HCT116 (cell line): ENCODE measurements around the gene CMIP. TPM values are rescaled to one million over a fixed set of nuclear protein-coding genes. Genes with fewer than 3 reads are reported as not detected.

Source experiments
- ATAC-seq: fragments of 200-7000 bp; cut with Tn5 transposase; 2 replicates; pipeline ENCODE4 v1.9.1; 2020; ENCODE audit warnings: mild to moderate bottlenecking, moderate library complexity
- BruUV-seq: library from RNA; stranded (reverse); fragments of 400-500 nt; replicated peaks from 2 replicates; lab custom pipeline; 2021; lab: Mats Ljungman, UMichigan
- CTCF ChIA-PET: fragments of 300-600 bp; sonication (Branson Sonifier 250); formaldehyde crosslinking; loops from one replicate; lab custom pipeline; 2021; ENCODE audit warnings: antibody characterized with exemption; lab: Charles Lee
- POLR2A ChIA-PET: fragments of 300-600, 350-600 bp; sonication (Branson Sonifier 250); formaldehyde crosslinking; loops from one replicate; lab custom pipeline; 2021; ENCODE audit warnings: antibody characterized with exemption; lab: Charles Lee
- RAD21 ChIA-PET, 2 experiments: fragments of 300-600 bp; sonication (Branson Sonifier 250); formaldehyde crosslinking; loops; one replicate each; lab custom pipeline; 2023; ENCODE audit warnings: low total read pairs in 2 of 2; ENCODE audit not compliant: uncharacterized antibody in 2 of 2, unreplicated experiment in 2 of 2, low non-redundant PET in 1 of 2; lab: Charles Lee
- DNase-seq: peaks from one replicate; pipeline ENCODE4 v3.0.0-alpha.2; 2010; ENCODE audit warnings: low read depth, low spot score
- H2AFZ ChIP-seq: fragments of 200-600 bp; shearing (Covaris generic), sonication (generic); 2 replicates; pipeline ENCODE4 v1.6.1; 2017; ENCODE audit warnings: low read depth, mixed run types, mixed read lengths, antibody characterized with exemption, low read length; ENCODE audit not compliant: poor library complexity, severe bottlenecking
- H3K27ac ChIP-seq: 2 replicates; pipeline ENCODE4 v1.5.1; 2012; ENCODE audit warnings: low read depth, low read length
- H3K27me3 ChIP-seq: fragments of 200-600 bp; sonication (generic); 2 replicates; pipeline ENCODE4 v1.6.1; 2016; ENCODE audit warnings: mixed run types, low read length, mixed read lengths; ENCODE audit not compliant: insufficient read depth
- H3K36me3 ChIP-seq, 2 experiments: fragments of 200-500 bp in 1 of 2; fragments of 200-600 bp in 1 of 2; sonication (Bioruptor generic) in 1 of 2; sonication (generic) in 1 of 2; 2 replicates each; pipeline versions ENCODE4 v1.5.1 to v1.6.1; 2014 to 2016; ENCODE audit warnings: low read length in 2 of 2, inconsistent platforms in 1 of 2, mixed read lengths in 1 of 2, mixed run types in 1 of 2; ENCODE audit not compliant: insufficient read depth in 2 of 2, control insufficient read depth in 1 of 2
- H3K4me1 ChIP-seq, 2 experiments: fragments of 200-600 bp in 1 of 2; sonication (generic) in 1 of 2; 2 replicates each; pipeline versions ENCODE4 v1.5.1 to v1.6.1; 2012 to 2017; ENCODE audit warnings: low read length in 2 of 2, inconsistent platforms in 1 of 2, mild to moderate bottlenecking in 1 of 2, mixed read lengths in 1 of 2, mixed run types in 1 of 2, moderate library complexity in 1 of 2; ENCODE audit not compliant: insufficient read depth in 2 of 2, control insufficient read depth in 1 of 2
- H3K4me2 ChIP-seq: fragments of 200-600 bp; sonication (generic); 2 replicates; pipeline ENCODE4 v1.6.1; 2017; ENCODE audit warnings: mixed run types, low read length, mixed read lengths
- H3K4me3 ChIP-seq, 2 experiments: fragments of 200-600 bp in 1 of 2; sonication (generic) in 1 of 2; replicated peaks in 1 of 2; 2 replicates each; pipeline ENCODE4 v1.5.1; 2011 to 2016; ENCODE audit warnings: low read length in 2 of 2, control low read depth in 1 of 2, low read depth in 1 of 2, mild to moderate bottlenecking in 1 of 2, mixed read lengths in 1 of 2, mixed run types in 1 of 2
- H3K79me2 ChIP-seq: fragments of 200-600 bp; sonication (generic); 2 replicates; pipeline ENCODE4 v1.6.1; 2017; ENCODE audit warnings: mild to moderate bottlenecking, mixed run types, low read length, moderate library complexity, mixed read lengths; ENCODE audit not compliant: insufficient read depth
- H3K9ac ChIP-seq: fragments of 200-600 bp; sonication (generic); 2 replicates; pipeline ENCODE4 v1.6.1; 2016; ENCODE audit warnings: low read length, mixed read lengths
- H3K9me2 ChIP-seq: fragments of 200-600 bp; sonication (generic), shearing (Covaris generic); 2 replicates; pipeline ENCODE4 v1.6.1; 2017; ENCODE audit warnings: mixed run types, mild to moderate bottlenecking, moderate library complexity; ENCODE audit not compliant: insufficient read depth
- H3K9me3 ChIP-seq, 2 experiments: fragments of 200-500 bp in 1 of 2; fragments of 200-600 bp in 1 of 2; sonication (Bioruptor generic) in 1 of 2; sonication (generic) in 1 of 2; 2 replicates each; pipeline ENCODE4 v1.6.1; 2014 to 2017; ENCODE audit warnings: low read length in 2 of 2, mixed read lengths in 2 of 2, inconsistent platforms in 1 of 2, low read depth in 1 of 2, mild to moderate bottlenecking in 1 of 2, mixed run types in 1 of 2, moderate library complexity in 1 of 2; ENCODE audit not compliant: control insufficient read depth in 1 of 2, insufficient read depth in 1 of 2
- H4K20me1 ChIP-seq: fragments of 200-600 bp; sonication (generic), shearing (Covaris generic); 2 replicates; pipeline ENCODE4 v1.6.1; 2017; ENCODE audit warnings: mixed run types, mild to moderate bottlenecking, moderate library complexity; ENCODE audit not compliant: insufficient read depth
- ELF1 ChIP-seq: IDR thresholded peaks from 2 replicates; pipeline ENCODE4 v1.6.1; 2012; ENCODE audit warnings: low read depth, borderline replicate concordance
- FOSL1 ChIP-seq: IDR thresholded peaks from 2 replicates; pipeline ENCODE4 v1.6.1; 2012; ENCODE audit warnings: low read depth
- SP1 ChIP-seq: IDR thresholded peaks from 2 replicates; pipeline ENCODE4 v1.6.1; 2012; ENCODE audit warnings: low read depth
- SRF ChIP-seq: IDR thresholded peaks from 2 replicates; pipeline ENCODE4 v1.6.1; 2012; ENCODE audit warnings: low read depth
- TCF7L2 ChIP-seq: IDR thresholded peaks from 2 replicates; pipeline ENCODE4 v1.7.0; 2011; ENCODE audit warnings: borderline replicate concordance, inconsistent platforms; ENCODE audit not compliant: insufficient read depth, insufficient read length; ENCODE audit errors: extremely low read depth
- ZFX ChIP-seq: fragments of 450-650 bp; IDR thresholded peaks from 2 replicates; pipeline ENCODE4 v1.6.1; 2017
- intact Hi-C: fragments of 100-400 bp; cut with micrococcal nuclease; formaldehyde crosslinking; loops from 2 replicates; pipeline ENCODE4 v1.10.0; 2022
- total RNA-seq: library from RNA; stranded (reverse); gene quantifications from one replicate; pipeline ENCODE4 v1.2.1, GENCODE V29; 2021; ENCODE audit not compliant: unreplicated experiment
- TF ChIP-seq, protein P1 (sequence below): IDR thresholded peaks from 2 replicates; pipeline ENCODE4 v1.6.1; 2011; ENCODE audit warnings: mild to moderate bottlenecking, low read length, moderate library complexity; ENCODE audit not compliant: insufficient replicate concordance; ENCODE audit errors: extremely low read depth
- TF ChIP-seq, protein P2 (sequence below): IDR thresholded peaks from 2 replicates; pipeline ENCODE4 v1.6.1; 2012

CMIP gene
- total RNA-seq, 1 experiment from 2014 or later, result 64.6 TPM

DNA sequence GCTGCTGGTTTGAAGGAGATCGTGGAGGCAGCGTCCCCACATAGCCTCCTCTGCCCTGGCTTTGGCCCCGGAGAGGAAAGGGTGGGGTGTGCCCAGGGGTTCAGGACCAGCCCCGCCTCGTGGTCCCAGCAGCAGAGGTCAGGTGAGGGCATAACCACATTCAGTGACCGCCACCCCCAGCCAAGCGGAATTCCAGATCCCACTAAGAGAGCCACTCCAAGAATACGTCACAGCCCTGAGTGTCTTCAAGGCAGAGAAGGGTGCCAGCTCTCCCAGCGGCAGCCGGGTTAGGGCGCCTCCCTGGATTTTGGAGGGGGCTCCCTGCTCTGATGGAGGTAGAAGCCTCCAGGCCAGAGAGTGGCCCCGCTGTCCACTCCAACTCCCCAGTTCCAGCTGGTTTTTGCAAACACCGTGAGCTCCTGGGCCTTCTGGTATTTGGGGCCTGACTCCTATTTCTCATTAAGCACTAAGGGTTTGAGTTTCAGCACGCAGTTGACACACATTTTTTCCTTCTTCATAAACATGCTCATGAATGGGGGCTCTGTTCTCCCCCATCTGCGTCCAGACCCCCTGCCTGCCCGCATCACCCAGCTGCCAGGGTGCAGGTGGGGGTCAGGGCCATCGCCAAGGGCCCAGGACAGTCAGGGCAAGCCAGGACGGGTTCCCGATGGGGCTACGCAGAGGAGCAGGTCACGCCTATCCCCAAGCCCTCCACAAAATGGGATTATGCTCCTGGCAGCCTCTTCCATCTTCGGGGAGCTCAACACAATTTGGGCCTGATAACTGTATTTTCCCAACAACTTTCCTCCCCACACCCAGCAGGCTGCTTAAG is 236.1 kb downstream of the CMIP start:
- Histone ChIP-seq H3K9me3 (no peaks in the 10 kb centered on the region), H3K9ac (no peak overlapping the region), H3K4me3 (no peak overlapping the region), H3K27ac (no peak overlapping the region; the same call in 1 of the 2 replicates), H3K79me2 (peaks cover 9% of the 10 kb centered on the region; the same call in 1 of the 2 replicates), H3K36me3 (peaks cover 2 to 21% of the 10 kb centered on the region in 2 experiments; a peak in 2 of 4 replicates), H3K9me2 (no peaks in the 10 kb centered on the region), H4K20me1 (no peaks in the 10 kb centered on the region), H3K4me2 (no peak overlapping the region), H3K27me3 (no peaks in the 10 kb centered on the region), H3K4me1 (no peaks in the 10 kb centered on the region), H2AFZ (no peak overlapping the region)
- no peak for ATAC-seq
- ChIA-PET POLR2A (no interaction called here), RAD21 (no interaction called here), CTCF (no interaction called here)
- intact Hi-C loops, result no loop called here
- TF ChIP-seq, protein P1, sequence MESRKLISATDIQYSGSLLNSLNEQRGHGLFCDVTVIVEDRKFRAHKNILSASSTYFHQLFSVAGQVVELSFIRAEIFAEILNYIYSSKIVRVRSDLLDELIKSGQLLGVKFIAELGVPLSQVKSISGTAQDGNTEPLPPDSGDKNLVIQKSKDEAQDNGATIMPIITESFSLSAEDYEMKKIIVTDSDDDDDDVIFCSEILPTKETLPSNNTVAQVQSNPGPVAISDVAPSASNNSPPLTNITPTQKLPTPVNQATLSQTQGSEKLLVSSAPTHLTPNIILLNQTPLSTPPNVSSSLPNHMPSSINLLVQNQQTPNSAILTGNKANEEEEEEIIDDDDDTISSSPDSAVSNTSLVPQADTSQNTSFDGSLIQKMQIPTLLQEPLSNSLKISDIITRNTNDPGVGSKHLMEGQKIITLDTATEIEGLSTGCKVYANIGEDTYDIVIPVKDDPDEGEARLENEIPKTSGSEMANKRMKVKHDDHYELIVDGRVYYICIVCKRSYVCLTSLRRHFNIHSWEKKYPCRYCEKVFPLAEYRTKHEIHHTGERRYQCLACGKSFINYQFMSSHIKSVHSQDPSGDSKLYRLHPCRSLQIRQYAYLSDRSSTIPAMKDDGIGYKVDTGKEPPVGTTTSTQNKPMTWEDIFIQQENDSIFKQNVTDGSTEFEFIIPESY, result no peak
- TF ChIP-seq SRF (no peak), ELF1 (no peak)
- no peak for DNase-seq
- BruUV-seq, result TSS peak; percentile 29

DNA sequence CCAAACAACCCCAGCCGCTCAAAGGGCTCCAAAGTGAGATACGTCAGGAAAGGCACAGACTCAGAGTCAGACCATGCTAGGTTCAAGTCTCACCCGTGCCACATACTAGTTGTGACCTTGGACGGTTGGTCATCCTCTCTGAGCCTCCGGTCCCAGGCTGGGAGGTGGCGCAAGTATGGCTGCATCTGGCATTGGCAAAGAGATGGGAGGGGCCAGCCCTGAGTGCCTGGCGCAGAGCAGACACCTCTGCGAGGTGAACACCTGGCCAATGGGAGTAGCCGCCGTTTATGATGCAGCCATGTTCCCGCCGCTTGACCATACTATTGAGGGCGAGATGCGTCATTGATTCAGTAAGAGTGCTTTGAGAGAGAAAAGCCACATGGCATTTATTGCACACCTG is 236.7 kb downstream of the CMIP start:
- intact Hi-C loops, result no loop called here
- Histone ChIP-seq H2AFZ (no peak overlapping the region), H3K4me3 (no peak overlapping the region), H3K9ac (no peak overlapping the region), H3K27ac (no peak overlapping the region), H3K27me3 (no peaks in the 10 kb centered on the region), H3K4me1 (no peaks in the 10 kb centered on the region), H3K79me2 (peaks cover 12% of the 10 kb centered on the region; the same call in 1 of the 2 replicates), H4K20me1 (no peaks in the 10 kb centered on the region), H3K9me3 (no peaks in the 10 kb centered on the region), H3K4me2 (no peak overlapping the region), H3K9me2 (no peaks in the 10 kb centered on the region), H3K36me3 (peaks cover 2 to 19% of the 10 kb centered on the region in 2 experiments; a peak in 2 of 4 replicates)
- RAD21 ChIA-PET, result no interaction called here
- POLR2A ChIA-PET, result no interaction called here
- DNase-seq (no peak), ATAC-seq (no peak)
- TF ChIP-seq, protein P2, sequence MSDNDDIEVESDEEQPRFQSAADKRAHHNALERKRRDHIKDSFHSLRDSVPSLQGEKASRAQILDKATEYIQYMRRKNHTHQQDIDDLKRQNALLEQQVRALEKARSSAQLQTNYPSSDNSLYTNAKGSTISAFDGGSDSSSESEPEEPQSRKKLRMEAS, result no peak
- TF ChIP-seq TCF7L2, result no peak
- no peak for TF ChIP-seq SP1
- TF ChIP-seq ZFX, result no peak
- TF ChIP-seq, protein P1, result no peak
- TF ChIP-seq FOSL1, result no peak
- BruUV-seq, result no TSS peak
- CTCF ChIA-PET, result no interaction called here
